ENCODE data around the gene DLK1. TPM values are rescaled to one million over a fixed set of nuclear protein-coding genes. Genes with fewer than 3 reads are reported as not detected.

The DLK1 gene
- total RNA-seq, 1 donor = not detected

DNA sequence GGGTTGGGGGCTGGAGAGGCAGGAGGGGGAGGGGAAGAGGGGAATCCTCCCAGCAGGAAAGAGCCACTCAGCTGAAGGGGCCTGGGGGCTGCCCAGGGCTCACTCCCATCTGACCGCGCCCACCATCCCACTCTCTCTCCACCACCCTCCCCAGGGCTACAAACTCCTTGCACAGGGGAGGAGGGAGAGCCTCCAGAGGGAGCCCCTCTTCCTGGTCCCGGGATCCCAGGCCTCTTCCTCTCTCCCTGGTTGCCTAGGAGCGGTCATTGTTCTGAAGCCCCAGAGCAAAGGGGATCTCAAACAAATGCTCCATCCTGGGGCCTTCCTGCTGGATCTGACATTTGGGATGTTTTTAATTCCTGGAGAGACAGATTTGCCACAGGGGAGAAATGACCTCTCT is 39.8 kb upstream of the DLK1 start:
- Histone ChIP-seq H3K27me3 (ENCODE audit: insufficient read depth, low read length) (no peaks in the 10 kb centered on the region), H3K4me3 (ENCODE audit: insufficient read depth, low read length) (no peak overlapping the region), H3K36me3 (ENCODE audit: insufficient read depth, low read length) (no peaks in the 10 kb centered on the region), H3K79me2 (ENCODE audit: insufficient read depth, low read length) (no peaks in the 10 kb centered on the region), H3K9me3 (ENCODE audit: low read depth, low read length) (no peaks in the 10 kb centered on the region), H4K20me1 (ENCODE audit: insufficient read depth, low read length) (no peaks in the 10 kb centered on the region), H3K4me1 (ENCODE audit: insufficient read depth, low read length) (peaks cover 20% of the 10 kb centered on the region), H2AFZ (ENCODE audit: low read length) (no peak overlapping the region), H3K4me2 (ENCODE audit: insufficient read depth, low read length) (no peak overlapping the region), H3K27ac (ENCODE audit: low read depth, low read length) (no peak overlapping the region)
- DNase-seq (ENCODE audit: insufficient read length, low spot score, missing footprints) = no peak
- TF ChIP-seq, protein P1, sequence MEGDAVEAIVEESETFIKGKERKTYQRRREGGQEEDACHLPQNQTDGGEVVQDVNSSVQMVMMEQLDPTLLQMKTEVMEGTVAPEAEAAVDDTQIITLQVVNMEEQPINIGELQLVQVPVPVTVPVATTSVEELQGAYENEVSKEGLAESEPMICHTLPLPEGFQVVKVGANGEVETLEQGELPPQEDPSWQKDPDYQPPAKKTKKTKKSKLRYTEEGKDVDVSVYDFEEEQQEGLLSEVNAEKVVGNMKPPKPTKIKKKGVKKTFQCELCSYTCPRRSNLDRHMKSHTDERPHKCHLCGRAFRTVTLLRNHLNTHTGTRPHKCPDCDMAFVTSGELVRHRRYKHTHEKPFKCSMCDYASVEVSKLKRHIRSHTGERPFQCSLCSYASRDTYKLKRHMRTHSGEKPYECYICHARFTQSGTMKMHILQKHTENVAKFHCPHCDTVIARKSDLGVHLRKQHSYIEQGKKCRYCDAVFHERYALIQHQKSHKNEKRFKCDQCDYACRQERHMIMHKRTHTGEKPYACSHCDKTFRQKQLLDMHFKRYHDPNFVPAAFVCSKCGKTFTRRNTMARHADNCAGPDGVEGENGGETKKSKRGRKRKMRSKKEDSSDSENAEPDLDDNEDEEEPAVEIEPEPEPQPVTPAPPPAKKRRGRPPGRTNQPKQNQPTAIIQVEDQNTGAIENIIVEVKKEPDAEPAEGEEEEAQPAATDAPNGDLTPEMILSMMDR (IDR thresholded peaks at IDR 0.05; ENCODE audit: extremely low read depth, low read depth, low read length) = no peak

DNA sequence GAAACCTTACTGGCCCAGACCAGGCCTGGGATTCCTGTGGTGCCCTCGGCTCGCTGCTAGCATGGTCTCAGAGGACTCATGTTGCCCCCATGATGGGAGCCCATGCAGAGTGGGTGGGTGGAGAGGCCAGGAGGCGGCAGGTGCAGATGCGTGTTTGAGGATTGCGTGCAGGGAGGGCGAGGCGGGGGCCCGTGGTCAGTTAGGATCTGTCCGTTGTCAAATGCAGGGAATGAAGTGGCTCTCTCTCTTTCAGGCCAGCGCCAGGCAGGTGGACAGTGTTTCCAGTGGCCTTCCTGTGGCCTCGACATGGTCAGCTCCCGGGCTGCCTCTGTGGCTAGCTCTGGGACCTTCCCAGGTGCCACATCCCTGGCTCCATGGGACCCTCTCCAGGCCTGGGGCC is 39.3 kb upstream of the DLK1 start:
- Histone ChIP-seq H3K27me3 (ENCODE audit: insufficient read depth, low read length) (no peaks in the 10 kb centered on the region), H2AFZ (ENCODE audit: low read length) (no peak overlapping the region), H3K79me2 (ENCODE audit: insufficient read depth, low read length) (no peaks in the 10 kb centered on the region), H3K9me3 (ENCODE audit: low read depth, low read length) (no peaks in the 10 kb centered on the region), H3K4me1 (ENCODE audit: insufficient read depth, low read length) (peaks cover 25% of the 10 kb centered on the region), H3K27ac (ENCODE audit: low read depth, low read length) (no peak overlapping the region), H3K4me3 (ENCODE audit: insufficient read depth, low read length) (no peak overlapping the region), H3K4me2 (ENCODE audit: insufficient read depth, low read length) (no peak overlapping the region), H4K20me1 (ENCODE audit: insufficient read depth, low read length) (no peaks in the 10 kb centered on the region), H3K36me3 (ENCODE audit: insufficient read depth, low read length) (no peaks in the 10 kb centered on the region)
- TF ChIP-seq, protein P1 (IDR thresholded peaks at IDR 0.05; ENCODE audit: extremely low read depth, low read depth, low read length) = no peak
- no peak for DNase-seq (ENCODE audit: insufficient read length, low spot score, missing footprints)

DNA sequence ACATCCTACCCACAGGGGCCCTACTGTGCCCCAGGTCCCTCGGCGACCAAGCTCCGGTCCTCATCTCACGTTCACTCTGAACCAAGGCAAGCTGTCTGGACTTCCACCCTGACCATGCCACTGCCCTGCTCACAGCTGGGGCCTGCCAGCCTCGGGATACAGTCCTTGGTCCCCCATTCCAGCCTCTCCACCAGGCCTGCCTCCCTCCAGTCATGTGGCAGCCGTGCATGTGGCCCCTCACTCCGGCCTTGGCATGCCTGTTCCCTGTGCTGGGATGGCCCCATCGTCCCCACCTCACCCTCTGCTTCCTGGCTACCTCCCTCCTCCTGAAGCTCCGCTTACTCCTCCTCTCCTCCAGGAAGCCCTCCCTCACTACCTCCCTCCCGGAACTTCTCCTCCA is 38.6 kb upstream of the DLK1 start:
- Histone ChIP-seq H3K4me2 (ENCODE audit: insufficient read depth, low read length) (no peak overlapping the region), H2AFZ (ENCODE audit: low read length) (no peak overlapping the region), H3K4me1 (ENCODE audit: insufficient read depth, low read length) (peaks cover 31% of the 10 kb centered on the region)

DNA sequence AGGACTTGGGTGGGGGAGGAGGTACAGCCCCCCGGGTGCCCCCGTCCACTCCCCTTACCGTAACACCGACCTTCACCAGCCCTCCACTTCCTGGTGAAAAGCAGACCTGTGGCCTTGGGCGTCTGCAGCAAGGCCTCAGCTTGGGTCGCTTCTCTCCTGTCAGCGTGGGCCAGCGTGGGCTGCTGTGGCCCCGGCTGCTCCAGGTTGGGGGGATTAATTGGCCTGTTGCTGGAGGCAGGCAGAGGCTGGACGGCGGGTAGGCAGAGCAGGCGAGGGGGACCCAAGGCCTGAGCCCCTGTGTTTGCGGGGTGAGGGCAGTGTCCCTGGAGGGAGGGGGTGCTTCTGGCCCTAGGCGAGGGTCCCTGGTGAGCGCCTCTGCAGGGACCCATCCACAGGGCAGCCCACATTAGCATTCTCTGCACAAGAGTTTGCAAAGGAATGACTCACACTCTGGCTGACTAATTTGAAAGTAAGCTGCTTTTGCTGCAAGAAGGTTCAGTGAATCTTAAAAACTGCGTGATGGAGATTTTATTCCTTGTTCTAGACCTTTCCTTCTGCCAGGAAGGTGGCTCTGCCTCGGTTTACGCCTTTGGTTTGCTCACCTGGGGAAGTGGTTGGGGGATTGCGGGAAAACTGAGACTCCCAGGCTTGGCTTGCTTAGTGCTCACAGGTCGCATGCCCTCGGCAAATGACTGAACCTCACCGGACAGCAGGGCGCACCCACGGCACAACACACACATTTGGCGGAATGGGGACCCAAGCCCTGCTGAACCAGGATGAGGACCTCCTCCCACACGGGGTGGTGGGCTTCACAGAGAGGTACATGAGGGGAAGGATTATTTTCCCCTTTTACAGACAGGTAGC is 37.9 kb upstream of the DLK1 start:
- H3K27ac ChIP-seq (ENCODE audit: low read depth, low read length) = peak overlapping the region; percentile 75
- no peaks in the 10 kb centered on the region for H3K27me3 ChIP-seq (ENCODE audit: insufficient read depth, low read length)
- peak overlapping the region; percentile 89 for H2AFZ ChIP-seq (ENCODE audit: low read length)
- no peaks in the 10 kb centered on the region for H3K36me3 ChIP-seq (ENCODE audit: insufficient read depth, low read length)
- no peaks in the 10 kb centered on the region for H4K20me1 ChIP-seq (ENCODE audit: insufficient read depth, low read length)
- peak overlapping the region; percentile 84 for H3K4me2 ChIP-seq (ENCODE audit: insufficient read depth, low read length)
- no peaks in the 10 kb centered on the region for H3K9me3 ChIP-seq (ENCODE audit: low read depth, low read length)
- H3K79me2 ChIP-seq (ENCODE audit: insufficient read depth, low read length) = no peaks in the 10 kb centered on the region
- TF ChIP-seq, protein P1 (IDR thresholded peaks at IDR 0.05; ENCODE audit: extremely low read depth, low read depth, low read length) = no peak
- peak; percentile 97 for DNase-seq (ENCODE audit: insufficient read length, low spot score, missing footprints)
- H3K4me3 ChIP-seq (ENCODE audit: insufficient read depth, low read length) = peak overlapping the region; percentile 48
- peaks cover 36% of the 10 kb centered on the region for H3K4me1 ChIP-seq (ENCODE audit: insufficient read depth, low read length)

More for the DNA sequence above, 38.6 kb upstream of the DLK1 start:
- H3K4me3 ChIP-seq (ENCODE audit: insufficient read depth, low read length) = no peak overlapping the region
- H3K36me3 ChIP-seq (ENCODE audit: insufficient read depth, low read length) = no peaks in the 10 kb centered on the region
- TF ChIP-seq, protein P1 (IDR thresholded peaks at IDR 0.05; ENCODE audit: extremely low read depth, low read depth, low read length) = no peak
- H3K9me3 ChIP-seq (ENCODE audit: low read depth, low read length) = no peaks in the 10 kb centered on the region
- H3K27ac ChIP-seq (ENCODE audit: low read depth, low read length) = no peak overlapping the region
- no peaks in the 10 kb centered on the region for H4K20me1 ChIP-seq (ENCODE audit: insufficient read depth, low read length)
- DNase-seq (ENCODE audit: insufficient read length, low spot score, missing footprints) = no peak
- H3K79me2 ChIP-seq (ENCODE audit: insufficient read depth, low read length) = no peaks in the 10 kb centered on the region
- no peaks in the 10 kb centered on the region for H3K27me3 ChIP-seq (ENCODE audit: insufficient read depth, low read length)

Measured in osteoblast (primary cell).